ENCODE results near the gene SH3YL1. TPM values are rescaled to one million over a fixed set of nuclear protein-coding genes. Genes with fewer than 3 reads are reported as not detected.

The SH3YL1 gene
- total and polyA plus RNA-seq, 4 donors, result 35.1 to 121 (median 54.3) TPM

GRCh38 chr2:288758-289361 lies 25.0 kb upstream of the SH3YL1 start:
- H3K9ac ChIP-seq (ENCODE audit: insufficient read depth in 1 of 2, low read length in 2 of 2), result no peak overlapping the region
- ATAC-seq (ENCODE audit: insufficient read depth, low FRiP score) (no peak), DNase-seq (peak in 1 of 3 donors; percentile 27)
- H3K4me3 ChIP-seq, result peak overlapping the region; percentile 61
- no peaks in the 10 kb centered on the region for H3K36me3 ChIP-seq (ENCODE audit: control insufficient read depth in 4 of 4, insufficient read depth in 4 of 4, low read length in 4 of 4)
- H3K27me3 ChIP-seq (ENCODE audit: control insufficient read depth in 3 of 3, insufficient read depth in 3 of 3, low read length in 2 of 3), result peaks cover 6 to 28% (median 19%) of the 10 kb centered on the region in 3 donors
- TF ChIP-seq CTCF (IDR thresholded peaks at IDR 0.05; ENCODE audit: control extremely low read depth, extremely low read depth), result no peak
- 1 to 2% methylated on average over 36 to 42 of the region's 42 CpGs for WGBS, 2 donors
- peak overlapping the region in 1 of 2 donors; percentile 32 for H3K27ac ChIP-seq (ENCODE audit: low read depth in 1 of 2, low read length in 1 of 2)
- H3K4me1 ChIP-seq (ENCODE audit: control insufficient read depth in 5 of 5, insufficient read depth in 5 of 5, low read length in 5 of 5), result peaks cover 0 to 20% (median 7%) of the 10 kb centered on the region in 5 donors
- peaks cover 0 to 2% (median 0%) of the 10 kb centered on the region in 4 donors for H3K9me3 ChIP-seq (ENCODE audit: control insufficient read depth in 4 of 4, insufficient read depth in 3 of 4, low read length in 3 of 4)

- ATAC-seq (ENCODE audit: insufficient read depth, low FRiP score), result peak; percentile 7
- H3K9me3 ChIP-seq (ENCODE audit: control insufficient read depth in 4 of 4, insufficient read depth in 3 of 4, low read length in 3 of 4), result peaks cover 0 to 2% (median 0%) of the 10 kb centered on the region in 4 donors
- peak in 2 of 3 donors; percentile 38 to 55 for DNase-seq
- H3K4me3 ChIP-seq, result peak within 1 kb of the TSS; percentile 61
- H3K27me3 ChIP-seq (ENCODE audit: control insufficient read depth in 3 of 3, insufficient read depth in 3 of 3, low read length in 2 of 3), result peaks cover 6 to 28% (median 19%) of the 10 kb centered on the region in 3 donors
- 2% methylated on average over 63 to 128 of the region's 128 CpGs for WGBS, 2 donors
- peaks cover 0 to 20% (median 7%) of the 10 kb centered on the region in 5 donors for H3K4me1 ChIP-seq (ENCODE audit: control insufficient read depth in 5 of 5, insufficient read depth in 5 of 5, low read length in 5 of 5)
- H3K36me3 ChIP-seq (ENCODE audit: control insufficient read depth in 4 of 4, insufficient read depth in 4 of 4, low read length in 4 of 4), result no peaks in the 10 kb centered on the region
- TF ChIP-seq CTCF (IDR thresholded peaks at IDR 0.05; ENCODE audit: control extremely low read depth, extremely low read depth), result no peak
- no peak within 1 kb of the TSS for H3K9ac ChIP-seq (ENCODE audit: insufficient read depth in 1 of 2, low read length in 2 of 2)
- no peak within 1 kb of the TSS for H3K27ac ChIP-seq (ENCODE audit: low read depth in 1 of 2, low read length in 1 of 2)
These were observed 24.3 kb upstream of the SH3YL1 start, which contains the start of gene ALKAL2 for GRCh38 chr2:287911-288757. TSS of gene ALKAL2 (minus strand) at chr2:288091. CDS start at chr2:287835, 256 bp downstream.

GRCh38 chr2:287471-287885 lies 23.6 kb upstream of the SH3YL1 start:
- peak; percentile 30 for ATAC-seq (ENCODE audit: insufficient read depth, low FRiP score)
- WGBS, 2 donors, result 0 to 1% methylated on average over 29 to 46 of the region's 46 CpGs
- TF ChIP-seq CTCF (IDR thresholded peaks at IDR 0.05; ENCODE audit: control extremely low read depth, extremely low read depth), result no peak
- H3K4me3 ChIP-seq, result peak overlapping the region; percentile 33
- no peak overlapping the region for H3K9ac ChIP-seq (ENCODE audit: insufficient read depth in 1 of 2, low read length in 2 of 2)
- H3K27ac ChIP-seq (ENCODE audit: low read depth in 1 of 2, low read length in 1 of 2), result no peak overlapping the region
- peaks cover 6 to 28% (median 18%) of the 10 kb centered on the region in 3 donors for H3K27me3 ChIP-seq (ENCODE audit: control insufficient read depth in 3 of 3, insufficient read depth in 3 of 3, low read length in 2 of 3)
- H3K4me1 ChIP-seq (ENCODE audit: control insufficient read depth in 5 of 5, insufficient read depth in 5 of 5, low read length in 5 of 5), result peaks cover 0 to 20% (median 7%) of the 10 kb centered on the region in 5 donors
- H3K36me3 ChIP-seq (ENCODE audit: control insufficient read depth in 4 of 4, insufficient read depth in 4 of 4, low read length in 4 of 4), result no peaks in the 10 kb centered on the region
- H3K9me3 ChIP-seq (ENCODE audit: control insufficient read depth in 4 of 4, insufficient read depth in 3 of 4, low read length in 3 of 4), result peaks cover 0 to 2% (median 0%) of the 10 kb centered on the region in 4 donors
- DNase-seq, result peak; percentile 59 to 79 (median 72)

Measured in lung (tissue), 12 donors.